Right lobe of liver (tissue), 4 donors: ENCODE results near the gene CDKAL1.
A peak's percentile ranks its signal among the peaks of the same experiment; 100 is the strongest.

Source experiments
- CTCF ChIP-seq, 4 donors: fragments of 200-600 bp in 3 of 4; fragments of 450-650 bp in 1 of 4; IDR thresholded peaks; one replicate each; pipeline versions ENCODE4 v1.5.1 to v1.8.0; 2016 to 2022; ENCODE audit warnings: antibody characterized with exemption in 4 of 4, mild to moderate bottlenecking in 2 of 4
- POLR2A ChIP-seq: fragments of 450-650 bp; IDR thresholded peaks from one replicate; pipeline ENCODE4 v1.6.1; 2017; ENCODE audit warnings: antibody characterized with exemption, mild to moderate bottlenecking
- donor health status: DM: no; HTN: no; CAD: no.
- donor health status: DM: no; HTN: no; CAD: no.
- donor health status: DM: no; HTN: yes; CAD: no.

GRCh38 chr6:21019614-21020013 is 485.4 kb downstream of the CDKAL1 start:
- TF ChIP-seq CTCF (IDR thresholded peaks at IDR 0.05) (peak in 3 of 4 donors; percentile 24 to 32 (median 25)), POLR2A (no peak)
